SKM-1 (cell line): ENCODE results near the gene RPL38.
A peak's percentile ranks its signal among the peaks of the same experiment; 100 is the strongest.

Source experiments
- DNase-seq: peaks from one replicate; lab custom pipeline; 2025; ENCODE audit not compliant: unreplicated experiment; lab: John Stamatoyannopoulos, UW

RPL38 gene

GRCh38 chr17:74203439-74204240 is at the start of gene RPL38:
RPL38 (plus strand) TSS chr17:74203678; CDS start chr17:74203956, 278 bp downstream.
- peak; percentile 91 for DNase-seq

GRCh38 chr17:74153821-74154430 is 49.6 kb upstream of the RPL38 start:
- DNase-seq = no peak

GRCh38 chr17:74156878-74157277 is 46.6 kb upstream of the RPL38 start:
- DNase-seq = no peak

- DNase-seq = no peak
These were observed 46.1 kb upstream of the RPL38 start for GRCh38 chr17:74157366-74157765.

- no peak for DNase-seq
These were observed 44.7 kb upstream of the RPL38 start for GRCh38 chr17:74158761-74159160.

- DNase-seq = no peak
These were observed 44.1 kb upstream of the RPL38 start for GRCh38 chr17:74159226-74159840.

- DNase-seq = no peak
These were observed 42.6 kb upstream of the RPL38 start for GRCh38 chr17:74160656-74161502.

GRCh38 chr17:74161503-74161875 is 42.0 kb upstream of the RPL38 start:
- DNase-seq = no peak

GRCh38 chr17:74163271-74163821 is 40.1 kb upstream of the RPL38 start:
- DNase-seq = peak; percentile 29

GRCh38 chr17:74163836-74164235 is 39.6 kb upstream of the RPL38 start:
- no peak for DNase-seq

GRCh38 chr17:74164446-74165045 is 38.9 kb upstream of the RPL38 start:
- DNase-seq = no peak

- no peak for DNase-seq
These were observed 37.6 kb upstream of the RPL38 start for GRCh38 chr17:74165797-74166365.

GRCh38 chr17:74170924-74171323 is 32.6 kb upstream of the RPL38 start:
- no peak for DNase-seq

- no peak for DNase-seq
These were observed 30.8 kb upstream of the RPL38 start for GRCh38 chr17:74172700-74173099.

GRCh38 chr17:74176546-74177001 is 26.9 kb upstream of the RPL38 start:
- peak; percentile 40 for DNase-seq

GRCh38 chr17:74177018-74177450 is 26.4 kb upstream of the RPL38 start:
- DNase-seq = no peak

GRCh38 chr17:74179576-74179975 is 23.9 kb upstream of the RPL38 start:
- no peak for DNase-seq

GRCh38 chr17:74180336-74180735 is 23.1 kb upstream of the RPL38 start:
- no peak for DNase-seq

GRCh38 chr17:74181341-74181740 is 22.1 kb upstream of the RPL38 start:
- DNase-seq = no peak
